IPS-18c (cell line): ENCODE results near the gene FAM181A.

Source experiments
- H3K4me3 ChIP-seq: 2 replicates; pipeline ENCODE4 v1.7.0; 2013; ENCODE audit warnings: low read depth, mild to moderate bottlenecking, low read length, moderate library complexity; ENCODE audit not compliant: insufficient read depth
- H3K9me3 ChIP-seq: one replicate; pipeline ENCODE4 v1.6.1; 2013; ENCODE audit warnings: mild to moderate bottlenecking, low read length, moderate library complexity; ENCODE audit not compliant: control insufficient read depth, insufficient read depth

The FAM181A gene

GRCh38 chr14:93953739-93954515 lies 26.8 kb downstream of the FAM181A start:
- Histone ChIP-seq H3K9me3 (no peaks in the 10 kb centered on the region), H3K4me3 (no peak overlapping the region)

- Histone ChIP-seq H3K4me3 (no peak overlapping the region), H3K9me3 (no peaks in the 10 kb centered on the region)
These were observed 27.3 kb downstream of the FAM181A start for GRCh38 chr14:93954516-93954830.

GRCh38 chr14:93954900-93955849 lies 28.0 kb downstream of the FAM181A start:
- H3K4me3 ChIP-seq: no peak overlapping the region
- no peaks in the 10 kb centered on the region for H3K9me3 ChIP-seq

GRCh38 chr14:93955850-93956481 lies 28.8 kb downstream of the FAM181A start:
- H3K4me3 ChIP-seq: no peak overlapping the region
- no peaks in the 10 kb centered on the region for H3K9me3 ChIP-seq

GRCh38 chr14:93956514-93957332 lies 29.6 kb downstream of the FAM181A start:
- H3K9me3 ChIP-seq: no peaks in the 10 kb centered on the region
- H3K4me3 ChIP-seq: no peak overlapping the region

- Histone ChIP-seq H3K4me3 (no peak overlapping the region), H3K9me3 (no peaks in the 10 kb centered on the region)
These were observed 30.2 kb downstream of the FAM181A start for GRCh38 chr14:93957333-93957710.

- no peaks in the 10 kb centered on the region for H3K9me3 ChIP-seq
- H3K4me3 ChIP-seq: no peak overlapping the region
These were observed 30.8 kb downstream of the FAM181A start for GRCh38 chr14:93957751-93958566.

GRCh38 chr14:93958567-93959238 lies 31.6 kb downstream of the FAM181A start:
- Histone ChIP-seq H3K9me3 (no peaks in the 10 kb centered on the region), H3K4me3 (no peak overlapping the region)

- H3K4me3 ChIP-seq: no peak overlapping the region
These were observed 32.3 kb downstream of the FAM181A start for GRCh38 chr14:93959239-93960107.

GRCh38 chr14:93960108-93960475 lies 32.9 kb downstream of the FAM181A start:
- Histone ChIP-seq H3K4me3 (no peak overlapping the region), H3K9me3 (no peaks in the 10 kb centered on the region)

More at GRCh38 chr14:93959239-93960107, 32.3 kb downstream of the FAM181A start:
- no peaks in the 10 kb centered on the region for H3K9me3 ChIP-seq

- no peak overlapping the region for H3K4me3 ChIP-seq
- no peaks in the 10 kb centered on the region for H3K9me3 ChIP-seq
These were observed 33.8 kb downstream of the FAM181A start for GRCh38 chr14:93960774-93961438.

- Histone ChIP-seq H3K9me3 (no peaks in the 10 kb centered on the region), H3K4me3 (no peak overlapping the region)
These were observed 34.5 kb downstream of the FAM181A start for GRCh38 chr14:93961620-93962019.

GRCh38 chr14:93962701-93963601 lies 35.8 kb downstream of the FAM181A start:
- no peak overlapping the region for H3K4me3 ChIP-seq

GRCh38 chr14:93963692-93964091 lies 36.5 kb downstream of the FAM181A start:
- Histone ChIP-seq H3K4me3 (no peak overlapping the region), H3K9me3 (no peaks in the 10 kb centered on the region)

More at GRCh38 chr14:93962701-93963601, 35.8 kb downstream of the FAM181A start:
- H3K9me3 ChIP-seq: no peaks in the 10 kb centered on the region
